H7 (cell line): ENCODE data around the gene P3H3. TPM values are rescaled to one million over a fixed set of nuclear protein-coding genes. Genes with fewer than 3 reads are reported as not detected.
A peak's percentile ranks its signal among the peaks of the same experiment; 100 is the strongest.

Source experiments
- DNase-seq: peaks from one replicate; pipeline ENCODE4 v3.0.0; 2012
- H3K27me3 ChIP-seq: 2 replicates; pipeline ENCODE4 v1.6.0; 2011; ENCODE audit warnings: mild to moderate bottlenecking, low read length; ENCODE audit not compliant: control insufficient read depth, insufficient read depth
- H3K36me3 ChIP-seq: replicated peaks from 2 replicates; pipeline ENCODE4 v1.5.1; 2011; ENCODE audit warnings: low read length; ENCODE audit not compliant: control insufficient read depth, insufficient read depth
- H3K4me3 ChIP-seq: 2 replicates; pipeline ENCODE4 v1.5.1; 2011; ENCODE audit warnings: low read depth, mild to moderate bottlenecking, control low read depth, low read length, moderate library complexity; ENCODE audit not compliant: insufficient read depth
- total RNA-seq: library from RNA; depleted of rRNA; stranded (reverse); fragments of >200 nt; shearing (Covaris generic); gene quantifications from 2 replicates; pipeline ENCODE4 v1.2.3, GENCODE V29; 2014; rRNA removed

Gene P3H3
- 38.0 and 46.9 TPM in 2 replicates for total RNA-seq

- peak; percentile 93 for DNase-seq
- H3K4me3 ChIP-seq, result peak within 1 kb of the TSS; percentile 97
- H3K27me3 ChIP-seq, result peaks cover 39% of the 10 kb centered on the region
- peaks cover 16% of the 10 kb centered on the region for H3K36me3 ChIP-seq
Measured at GRCh38 chr12:6827982-6828780, at the start of gene P3H3. Gene P3H3 (plus strand): TSS chr12:6828407. CDS start chr12:6828441, 34 bp downstream.

GRCh38 chr12:6778574-6779550, 49.3 kb upstream of the P3H3 start:
- DNase-seq, result peak; percentile 94
- Histone ChIP-seq H3K4me3 (peak overlapping the region; percentile 43), H3K27me3 (peaks cover 44% of the 10 kb centered on the region), H3K36me3 (no peaks in the 10 kb centered on the region)

GRCh38 chr12:6779708-6780432, 48.3 kb upstream of the P3H3 start:
- DNase-seq, result no peak
- H3K4me3 ChIP-seq, result no peak overlapping the region
- no peaks in the 10 kb centered on the region for H3K36me3 ChIP-seq
- H3K27me3 ChIP-seq, result peaks cover 34% of the 10 kb centered on the region

- H3K36me3 ChIP-seq, result no peaks in the 10 kb centered on the region
- peaks cover 27% of the 10 kb centered on the region for H3K27me3 ChIP-seq
- no peak for DNase-seq
Measured at GRCh38 chr12:6780573-6780972, 47.6 kb upstream of the P3H3 start.

GRCh38 chr12:6782119-6782518, 46.1 kb upstream of the P3H3 start:
- no peak for DNase-seq
- Histone ChIP-seq H3K4me3 (no peak overlapping the region), H3K27me3 (peaks cover 16% of the 10 kb centered on the region), H3K36me3 (no peaks in the 10 kb centered on the region)

More at GRCh38 chr12:6780573-6780972, 47.6 kb upstream of the P3H3 start:
- H3K4me3 ChIP-seq, result no peak overlapping the region

GRCh38 chr12:6782850-6783566, 45.2 kb upstream of the P3H3 start:
- H3K27me3 ChIP-seq, result peaks cover 7% of the 10 kb centered on the region
- no peak for DNase-seq
- no peak overlapping the region for H3K4me3 ChIP-seq
- no peaks in the 10 kb centered on the region for H3K36me3 ChIP-seq

GRCh38 chr12:6783828-6784227, 44.4 kb upstream of the P3H3 start:
- DNase-seq, result no peak

GRCh38 chr12:6784296-6784695, 43.9 kb upstream of the P3H3 start:
- Histone ChIP-seq H3K36me3 (no peaks in the 10 kb centered on the region), H3K27me3 (no peaks in the 10 kb centered on the region; the same call in none of the 2 replicates), H3K4me3 (no peak overlapping the region)
- DNase-seq, result no peak

More at GRCh38 chr12:6783828-6784227, 44.4 kb upstream of the P3H3 start:
- no peak overlapping the region for H3K4me3 ChIP-seq
- H3K27me3 ChIP-seq, result no peaks in the 10 kb centered on the region; the same call in 1 of the 2 replicates
- H3K36me3 ChIP-seq, result no peaks in the 10 kb centered on the region

- Histone ChIP-seq H3K4me3 (no peak overlapping the region), H3K36me3 (no peaks in the 10 kb centered on the region), H3K27me3 (peaks cover 4% of the 10 kb centered on the region)
- no peak for DNase-seq
Measured at GRCh38 chr12:6784761-6785160, 43.4 kb upstream of the P3H3 start.

GRCh38 chr12:6786416-6787094, 41.7 kb upstream of the P3H3 start:
- DNase-seq, result peak; percentile 48
- no peaks in the 10 kb centered on the region for H3K36me3 ChIP-seq
- H3K4me3 ChIP-seq, result no peak overlapping the region
- peaks cover 4% of the 10 kb centered on the region for H3K27me3 ChIP-seq

GRCh38 chr12:6787309-6787708, 40.9 kb upstream of the P3H3 start:
- no peak for DNase-seq
- no peak overlapping the region for H3K4me3 ChIP-seq
- H3K27me3 ChIP-seq, result peaks cover 4% of the 10 kb centered on the region
- no peaks in the 10 kb centered on the region for H3K36me3 ChIP-seq

- no peaks in the 10 kb centered on the region for H3K36me3 ChIP-seq
- peaks cover 4% of the 10 kb centered on the region for H3K27me3 ChIP-seq
- peak; percentile 51 for DNase-seq
- no peak within 1 kb of the TSS for H3K4me3 ChIP-seq
Measured at GRCh38 chr12:6788972-6789924, 39.0 kb upstream of the P3H3 start, which contains the start of gene CD4. Gene CD4 (plus strand): TSS chr12:6789528. CDS start chr12:6800139, 10,611 bp downstream.
